Measurements from ENCODE around the gene MBOAT2.

MBOAT2 gene

DNA sequence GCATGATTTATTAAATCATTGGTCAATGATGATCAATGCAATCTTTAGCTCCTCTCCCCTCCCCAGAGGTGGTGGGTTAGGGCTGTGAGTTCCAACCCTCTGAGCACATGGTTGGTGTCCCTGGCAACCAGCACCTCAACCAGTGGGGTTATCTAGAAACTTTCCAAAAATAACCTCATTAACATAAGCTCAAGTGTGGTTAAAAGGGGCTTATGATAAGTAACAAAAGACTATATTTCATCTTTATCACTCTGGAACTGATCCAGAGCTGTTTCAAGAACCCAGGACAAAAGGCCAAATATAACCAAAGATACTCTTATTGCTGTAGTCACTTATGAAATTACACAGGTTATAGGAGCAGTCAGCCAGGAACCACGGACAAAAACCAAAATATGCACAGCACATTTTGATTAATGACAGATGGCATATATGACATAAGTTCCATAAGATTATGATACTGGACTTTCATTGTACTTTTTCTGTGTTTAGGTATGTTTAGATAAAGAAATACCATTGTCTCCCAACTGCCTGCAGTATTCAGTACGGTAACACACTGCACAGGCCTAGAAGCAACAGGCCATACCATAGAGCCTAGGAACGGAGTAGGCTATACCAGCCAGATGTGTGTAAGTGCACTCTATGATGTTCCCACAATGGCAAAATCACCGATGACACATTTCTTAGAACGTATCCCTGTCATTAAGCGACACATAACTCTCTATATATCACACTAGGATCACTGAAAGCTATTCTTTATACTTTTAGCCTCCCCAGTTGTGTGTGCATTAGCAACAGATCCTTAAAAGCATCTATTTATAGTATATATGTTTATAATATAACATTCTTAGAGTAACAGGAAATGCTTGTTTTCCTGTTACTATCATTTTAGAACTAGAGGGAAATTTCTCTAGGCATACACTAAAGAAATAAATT lies 197.9 kb downstream of the MBOAT2 start:
- no peak for DNase-seq

DNA sequence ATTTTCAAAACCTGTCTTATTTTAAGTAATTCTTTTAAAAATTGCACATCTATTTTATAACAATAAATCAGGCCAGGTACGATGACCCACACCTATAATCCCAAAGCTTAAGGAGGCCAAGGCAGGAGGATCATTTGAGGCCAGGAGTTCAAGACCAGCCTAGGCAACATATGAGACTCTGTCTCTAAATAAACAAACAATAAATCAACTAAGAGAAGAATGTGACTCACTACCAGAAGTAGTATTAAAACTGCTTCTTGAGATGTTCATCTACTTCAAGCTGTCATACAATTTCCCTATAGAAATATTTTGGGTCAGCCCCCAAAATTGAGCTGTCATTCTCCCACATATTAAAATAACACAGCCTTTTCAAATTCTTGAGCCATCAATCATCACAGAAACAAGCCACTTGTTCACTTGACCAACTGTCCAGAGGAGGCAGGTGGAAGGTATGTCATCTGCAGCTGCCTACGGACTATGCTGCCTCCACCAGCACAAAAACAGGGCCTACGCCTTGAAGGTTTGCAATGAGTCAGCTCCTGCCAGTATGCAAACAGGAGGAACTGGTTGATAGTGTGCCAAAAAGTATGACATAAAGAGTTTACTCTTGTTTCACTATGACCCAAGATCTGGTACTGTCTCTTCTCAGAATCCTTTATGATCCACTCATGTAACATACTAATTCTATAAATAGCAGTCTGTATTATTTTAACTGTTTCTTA lies 199.7 kb downstream of the MBOAT2 start:
- DNase-seq, result no peak

DNA sequence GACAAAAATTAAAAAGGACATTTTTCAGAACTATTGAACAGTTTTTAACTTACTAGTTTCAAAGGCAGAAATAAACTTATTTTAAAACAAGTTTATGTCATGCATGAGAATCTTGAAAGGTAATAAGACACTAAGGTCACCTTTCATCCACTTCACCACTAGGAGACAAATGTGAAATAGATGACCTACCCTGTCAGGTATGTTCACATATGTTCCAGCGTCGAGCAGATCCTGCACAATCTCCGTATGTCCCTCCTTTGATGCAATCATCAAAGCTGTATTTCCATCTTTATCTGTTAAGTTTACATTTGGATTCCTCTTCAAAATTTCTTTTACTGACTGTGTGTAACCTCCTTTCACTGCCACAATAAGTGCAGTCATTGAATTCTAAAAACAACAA lies 200.7 kb downstream of the MBOAT2 start:
- no peak for DNase-seq

Measured in femur (tissue), 1 donor.